ENCODE data around the gene ESYT2. TPM values are rescaled to one million over a fixed set of nuclear protein-coding genes. Genes with fewer than 3 reads are reported as not detected.

Gene ESYT2
- total RNA-seq, 1 donor from 2014 or later: 23.3 TPM

DNA sequence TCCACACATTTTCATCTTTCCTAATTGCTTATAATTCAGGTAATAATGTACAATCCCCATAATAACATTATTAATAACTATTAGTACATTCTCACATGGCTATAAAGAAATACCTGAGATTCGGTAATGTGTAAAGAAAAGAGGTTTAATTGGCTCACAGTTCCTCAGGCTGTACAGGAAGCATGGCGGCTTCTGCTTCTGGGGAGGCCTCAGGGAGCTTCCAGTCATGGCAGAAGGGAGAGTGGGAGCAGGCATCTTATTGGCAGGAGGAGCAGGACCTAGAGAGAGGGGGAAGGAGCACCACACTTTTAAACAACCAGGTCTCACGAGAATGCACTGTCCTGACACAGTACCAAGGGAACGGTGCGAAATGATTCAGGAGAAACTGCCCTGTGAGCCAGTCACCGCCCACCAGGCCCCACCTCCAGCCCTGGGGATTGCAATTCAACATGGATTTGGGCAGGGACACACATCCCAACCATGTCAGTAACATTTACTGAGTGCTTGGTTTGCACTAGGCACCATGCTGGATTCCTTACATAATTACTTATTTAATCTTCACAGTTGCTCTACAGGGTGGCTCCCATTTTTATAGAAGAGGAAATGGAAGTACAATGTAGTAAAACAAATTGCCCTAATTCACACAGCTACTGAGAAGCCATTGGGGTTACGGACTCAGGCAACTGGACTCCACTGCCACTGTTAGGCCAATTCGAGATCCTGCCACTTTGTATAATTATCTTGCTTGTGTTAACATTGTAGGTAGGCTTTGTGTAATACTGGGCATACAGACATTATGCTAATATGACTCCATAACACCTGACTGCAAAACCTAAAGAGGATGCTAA lies 8.7 kb upstream of the ESYT2 start:
- Mint-ChIP-seq H3K9me3 (no peaks in the 10 kb centered on the region), H3K36me3 (ENCODE audit: low read depth) (no peaks in the 10 kb centered on the region), H3K4me3 (no peak overlapping the region), H3K27me3 (ENCODE audit: low read depth) (no peaks in the 10 kb centered on the region), H3K27ac (ENCODE audit: unreplicated experiment) (no peak overlapping the region), H3K4me1 (no peaks in the 10 kb centered on the region)
- TF ChIP-seq, protein P1, sequence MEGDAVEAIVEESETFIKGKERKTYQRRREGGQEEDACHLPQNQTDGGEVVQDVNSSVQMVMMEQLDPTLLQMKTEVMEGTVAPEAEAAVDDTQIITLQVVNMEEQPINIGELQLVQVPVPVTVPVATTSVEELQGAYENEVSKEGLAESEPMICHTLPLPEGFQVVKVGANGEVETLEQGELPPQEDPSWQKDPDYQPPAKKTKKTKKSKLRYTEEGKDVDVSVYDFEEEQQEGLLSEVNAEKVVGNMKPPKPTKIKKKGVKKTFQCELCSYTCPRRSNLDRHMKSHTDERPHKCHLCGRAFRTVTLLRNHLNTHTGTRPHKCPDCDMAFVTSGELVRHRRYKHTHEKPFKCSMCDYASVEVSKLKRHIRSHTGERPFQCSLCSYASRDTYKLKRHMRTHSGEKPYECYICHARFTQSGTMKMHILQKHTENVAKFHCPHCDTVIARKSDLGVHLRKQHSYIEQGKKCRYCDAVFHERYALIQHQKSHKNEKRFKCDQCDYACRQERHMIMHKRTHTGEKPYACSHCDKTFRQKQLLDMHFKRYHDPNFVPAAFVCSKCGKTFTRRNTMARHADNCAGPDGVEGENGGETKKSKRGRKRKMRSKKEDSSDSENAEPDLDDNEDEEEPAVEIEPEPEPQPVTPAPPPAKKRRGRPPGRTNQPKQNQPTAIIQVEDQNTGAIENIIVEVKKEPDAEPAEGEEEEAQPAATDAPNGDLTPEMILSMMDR (conservative IDR thresholded peaks at IDR 0.05): no peak
- no peak for DNase-seq (ENCODE audit: low read depth, low spot score)

- DNase-seq (ENCODE audit: low read depth, low spot score): no peak
- TF ChIP-seq, protein P1 (conservative IDR thresholded peaks at IDR 0.05): no peak
- Mint-ChIP-seq H3K4me1 (no peaks in the 10 kb centered on the region), H3K36me3 (ENCODE audit: low read depth) (no peaks in the 10 kb centered on the region), H3K4me3 (no peak overlapping the region), H3K27ac (ENCODE audit: unreplicated experiment) (no peak overlapping the region), H3K27me3 (ENCODE audit: low read depth) (peaks cover 6% of the 10 kb centered on the region), H3K9me3 (no peaks in the 10 kb centered on the region)
Measured at GRCh38 chr7:158836692-158837091, 7.4 kb upstream of the ESYT2 start.

GRCh38 chr7:158834878-158835784 lies 5.8 kb upstream of the ESYT2 start:
- no peaks in the 10 kb centered on the region for H3K9me3 Mint-ChIP-seq
- H3K27ac Mint-ChIP-seq (ENCODE audit: unreplicated experiment): no peak overlapping the region
- H3K36me3 Mint-ChIP-seq (ENCODE audit: low read depth): no peaks in the 10 kb centered on the region
- TF ChIP-seq, protein P1 (conservative IDR thresholded peaks at IDR 0.05): no peak
- no peak for DNase-seq (ENCODE audit: low read depth, low spot score)
- no peak overlapping the region for H3K4me3 Mint-ChIP-seq
- peaks cover 8% of the 10 kb centered on the region for H3K4me1 Mint-ChIP-seq
- peaks cover 11% of the 10 kb centered on the region for H3K27me3 Mint-ChIP-seq (ENCODE audit: low read depth)

DNA sequence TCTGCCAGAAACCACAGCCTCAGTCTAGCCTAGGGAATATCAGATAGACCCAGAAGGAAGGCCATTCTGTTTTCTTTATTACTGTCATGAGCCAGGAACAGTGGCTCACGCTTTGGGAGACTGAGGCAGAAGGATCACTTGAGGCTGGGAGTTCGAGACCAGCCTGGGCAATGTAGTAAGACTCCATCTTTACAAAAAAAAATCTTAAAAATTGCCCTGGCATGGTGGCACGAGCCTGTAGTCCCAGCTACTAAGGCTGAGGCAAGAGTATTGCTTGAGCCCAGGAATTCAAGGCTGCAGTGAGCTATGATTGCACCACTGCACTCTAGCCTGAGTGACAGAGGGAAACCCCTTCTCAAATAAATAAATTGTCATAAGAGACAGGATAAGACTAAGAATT lies 3.7 kb upstream of the ESYT2 start:
- no peaks in the 10 kb centered on the region for H3K36me3 Mint-ChIP-seq (ENCODE audit: low read depth)
- TF ChIP-seq, protein P1 (conservative IDR thresholded peaks at IDR 0.05): no peak
- H3K9me3 Mint-ChIP-seq: no peaks in the 10 kb centered on the region
- no peak overlapping the region for H3K27ac Mint-ChIP-seq (ENCODE audit: unreplicated experiment)
- no peak overlapping the region for H3K4me3 Mint-ChIP-seq
- peaks cover 11% of the 10 kb centered on the region for H3K27me3 Mint-ChIP-seq (ENCODE audit: low read depth)
- H3K4me1 Mint-ChIP-seq: peaks cover 11% of the 10 kb centered on the region
- DNase-seq (ENCODE audit: low read depth, low spot score): no peak

GRCh38 chr7:158831738-158832091 lies 2.4 kb upstream of the ESYT2 start:
- peak overlapping the region; percentile 87 for H3K4me3 Mint-ChIP-seq
- TF ChIP-seq, protein P1 (conservative IDR thresholded peaks at IDR 0.05): no peak
- peaks cover 20% of the 10 kb centered on the region for H3K4me1 Mint-ChIP-seq
- no peak for DNase-seq (ENCODE audit: low read depth, low spot score)
- H3K27ac Mint-ChIP-seq (ENCODE audit: unreplicated experiment): no peak overlapping the region
- H3K9me3 Mint-ChIP-seq: no peaks in the 10 kb centered on the region
- no peaks in the 10 kb centered on the region for H3K36me3 Mint-ChIP-seq (ENCODE audit: low read depth)
- peaks cover 11% of the 10 kb centered on the region for H3K27me3 Mint-ChIP-seq (ENCODE audit: low read depth)
